Anterior cingulate cortex (tissue), 58 donors: ENCODE results near the gene MARK4.

Experiments used
- DNase-seq, 58 donors: peaks; one replicate each; lab custom pipeline; 2025; lab: John Stamatoyannopoulos, UW

The MARK4 gene

GRCh38 chr19:45238556-45238955, 12.5 kb upstream of the MARK4 start:
- DNase-seq: no peak

- no peak for DNase-seq
These were observed 7.8 kb upstream of the MARK4 start for GRCh38 chr19:45243144-45243732.

GRCh38 chr19:45244133-45244794, 6.8 kb upstream of the MARK4 start:
- no peak for DNase-seq

- no peak for DNase-seq
These were observed 5.7 kb upstream of the MARK4 start, which contains the start of gene EXOC3L2 for GRCh38 chr19:45245334-45245787. Gene EXOC3L2 (minus strand): TSS chr19:45245407. CDS start chr19:45239045, 6,362 bp downstream.

GRCh38 chr19:45245826-45246225, 5.2 kb upstream of the MARK4 start:
- no peak for DNase-seq

- DNase-seq: no peak
These were observed 3.9 kb upstream of the MARK4 start for GRCh38 chr19:45247136-45247535.

- no peak for DNase-seq
These were observed 1.6 kb upstream of the MARK4 start for GRCh38 chr19:45249261-45250033.

- DNase-seq: no peak
These were observed 747 bp upstream of the MARK4 start for GRCh38 chr19:45250216-45250831.

- peak in 4 of 58 donors; percentile 3 to 26 (median 6) for DNase-seq
These were observed 632 bp downstream of the MARK4 start for GRCh38 chr19:45251452-45252354.

GRCh38 chr19:45253396-45254027, 2.4 kb downstream of the MARK4 start:
- DNase-seq: peak in 12 of 58 donors; percentile 2 to 50 (median 12)

GRCh38 chr19:45254044-45254531, 3.0 kb downstream of the MARK4 start:
- no peak for DNase-seq

GRCh38 chr19:45255611-45256157, 4.6 kb downstream of the MARK4 start:
- no peak for DNase-seq

GRCh38 chr19:45256836-45257235, 5.8 kb downstream of the MARK4 start:
- DNase-seq: no peak

- DNase-seq: no peak
These were observed 7.8 kb downstream of the MARK4 start for GRCh38 chr19:45258862-45259261.

GRCh38 chr19:45262570-45262969, 11.5 kb downstream of the MARK4 start:
- no peak for DNase-seq

GRCh38 chr19:45263013-45263412, 11.9 kb downstream of the MARK4 start:
- DNase-seq: no peak

GRCh38 chr19:45264781-45265317, 13.8 kb downstream of the MARK4 start:
- DNase-seq: no peak

- no peak for DNase-seq
These were observed 14.3 kb downstream of the MARK4 start for GRCh38 chr19:45265375-45265774.

- DNase-seq: no peak
These were observed 16.2 kb downstream of the MARK4 start for GRCh38 chr19:45267296-45267695.
